ENCODE results near the gene SDK1.
"Not testable (repeated sequence)": the region's sequence is repeated elsewhere in the genome, so short reads cannot be mapped to it uniquely, and the experiment has no call there.

SDK1 gene

GRCh38 chr7:4222676-4223075 lies 921.6 kb downstream of the SDK1 start:
- DNase-seq = no peak

- DNase-seq = no peak
Observed at GRCh38 chr7:4225361-4225771, 924.3 kb downstream of the SDK1 start.

GRCh38 chr7:4225881-4226523 lies 925.0 kb downstream of the SDK1 start:
- no peak for DNase-seq

- no peak for DNase-seq
Observed at GRCh38 chr7:4226524-4226882, 925.5 kb downstream of the SDK1 start.

- DNase-seq = no peak
Observed at GRCh38 chr7:4227105-4228010, 926.3 kb downstream of the SDK1 start.

- DNase-seq = no peak
Observed at GRCh38 chr7:4230352-4230751, 929.3 kb downstream of the SDK1 start.

- no peak for DNase-seq
Observed at GRCh38 chr7:4233146-4233545, 932.1 kb downstream of the SDK1 start.

GRCh38 chr7:4233621-4234497 lies 932.8 kb downstream of the SDK1 start:
- DNase-seq = no peak

GRCh38 chr7:4234498-4234855 lies 933.4 kb downstream of the SDK1 start:
- no peak for DNase-seq

- no peak for DNase-seq
Observed at GRCh38 chr7:4234886-4235285, 933.8 kb downstream of the SDK1 start.

- no peak for DNase-seq
Observed at GRCh38 chr7:4235596-4235995, 934.5 kb downstream of the SDK1 start.

GRCh38 chr7:4236389-4236788 lies 935.3 kb downstream of the SDK1 start:
- DNase-seq = no peak

- DNase-seq = not testable (repeated sequence)
Observed at GRCh38 chr7:4236873-4237272, 935.8 kb downstream of the SDK1 start.

GRCh38 chr7:4237296-4238235 lies 936.5 kb downstream of the SDK1 start:
- DNase-seq = no peak

- DNase-seq = no peak
Observed at GRCh38 chr7:4238861-4239260, 937.8 kb downstream of the SDK1 start.

- DNase-seq = no peak
Observed at GRCh38 chr7:4240042-4240441, 939.0 kb downstream of the SDK1 start.

- no peak for DNase-seq
Observed at GRCh38 chr7:4240520-4241303, 939.7 kb downstream of the SDK1 start.

- no peak for DNase-seq
Observed at GRCh38 chr7:4241304-4241612, 940.2 kb downstream of the SDK1 start.

GRCh38 chr7:4241791-4242190 lies 940.7 kb downstream of the SDK1 start:
- DNase-seq = no peak

- DNase-seq = no peak
Observed at GRCh38 chr7:4242706-4243105, 941.7 kb downstream of the SDK1 start.

- no peak for DNase-seq
Observed at GRCh38 chr7:4244041-4244440, 943.0 kb downstream of the SDK1 start.

- no peak for DNase-seq
Observed at GRCh38 chr7:4244635-4245034, 943.6 kb downstream of the SDK1 start.
